WTC11 (cell line): Measurements from ENCODE around the gene PPP4R4. TPM values are rescaled to one million over a fixed set of nuclear protein-coding genes. Genes with fewer than 3 reads are reported as not detected.

Experiments used
- ATAC-seq: fragments of 200-7000 bp; cut with Tn5 transposase; 2 replicates; pipeline ENCODE4 v1.10.0; 2021; ENCODE audit warnings: mild to moderate bottlenecking, moderate library complexity
- CTCF ChIA-PET: fragments of 300-600 bp; sonication (Branson Sonifier 250); formaldehyde crosslinking; loops from one replicate; lab custom pipeline; 2021; ENCODE audit warnings: antibody characterized with exemption; lab: Charles Lee
- POLR2A ChIA-PET: fragments of 350-600 bp; sonication (Branson Sonifier 250); formaldehyde crosslinking; loops from one replicate; lab custom pipeline; 2021; ENCODE audit warnings: antibody characterized with exemption; lab: Charles Lee
- DNase-seq: peaks from one replicate; pipeline ENCODE4 v3.0.0; 2021; ENCODE audit warnings: low spot score
- H3K27ac Mint-ChIP-seq: 2 replicates; pipeline ENCODE4 v1.8.0; 2021; ENCODE audit warnings: mixed read lengths
- H3K27me3 Mint-ChIP-seq: 2 replicates; pipeline ENCODE4 v1.8.0; 2021; ENCODE audit warnings: low read depth, mild to moderate bottlenecking, moderate library complexity, mixed read lengths
- H3K36me3 Mint-ChIP-seq: 2 replicates; pipeline ENCODE4 v1.8.0; 2021; ENCODE audit warnings: mixed read lengths
- H3K4me1 Mint-ChIP-seq: 2 replicates; pipeline ENCODE4 v1.8.0; 2022; ENCODE audit warnings: mixed read lengths
- H3K4me3 Mint-ChIP-seq: 2 replicates; pipeline ENCODE4 v1.8.0; 2021; ENCODE audit warnings: mild to moderate bottlenecking, moderate library complexity, mixed read lengths
- H3K9me3 Mint-ChIP-seq: 2 replicates; pipeline ENCODE4 v1.8.0; 2021; ENCODE audit warnings: mixed read lengths
- CDX4 ChIP-seq: fragments of 250-450 bp; sonication (Bioruptor Pico); IDR thresholded peaks from 2 replicates; pipeline ENCODE4 v1.9.0; 2021; ENCODE audit warnings: moderate library complexity, mild to moderate bottlenecking, inconsistent platforms, borderline replicate concordance
- ERG ChIP-seq: fragments of 250-450 bp; sonication (Bioruptor Pico); IDR thresholded peaks from 2 replicates; pipeline ENCODE4 v1.8.0; 2021; ENCODE audit warnings: mild to moderate bottlenecking
- GTF2I ChIP-seq: fragments of 250-450 bp; sonication (Bioruptor Pico); conservative IDR thresholded peaks from 2 replicates; pipeline ENCODE4 v1.4.0; 2021; ENCODE audit warnings: mild to moderate bottlenecking
- HMGA2 ChIP-seq: fragments of 250-450 bp; sonication (Bioruptor Pico); IDR thresholded peaks from 2 replicates; pipeline ENCODE4 v1.4.0; 2021; ENCODE audit warnings: mild to moderate bottlenecking, moderate library complexity
- MLX ChIP-seq: sonication (generic); formaldehyde crosslinking; IDR thresholded peaks from 2 replicates; pipeline ENCODE4 v1.8.1; 2023; ENCODE audit warnings: mild to moderate bottlenecking, missing genetic modification reagents, moderate library complexity
- NFATC4 ChIP-seq: fragments of 250-450 bp; sonication (Bioruptor Pico); IDR thresholded peaks from 2 replicates; pipeline ENCODE4 v1.9.0; 2021; ENCODE audit warnings: mild to moderate bottlenecking
- PRDM15 ChIP-seq: sonication (generic); formaldehyde crosslinking; IDR thresholded peaks from 2 replicates; pipeline ENCODE4 v1.8.0; 2022; ENCODE audit warnings: missing genetic modification reagents
- SMAD3 ChIP-seq: sonication (generic); formaldehyde crosslinking; IDR thresholded peaks from 2 replicates; pipeline ENCODE4 v1.8.0; 2022; ENCODE audit warnings: missing genetic modification reagents, mild to moderate bottlenecking, borderline replicate concordance
- SOX15 ChIP-seq: fragments of 250-450 bp; sonication (Bioruptor Pico); IDR thresholded peaks from 2 replicates; pipeline ENCODE4 v1.9.0; 2021; ENCODE audit warnings: mild to moderate bottlenecking
- ZBTB21 ChIP-seq: sonication (generic); formaldehyde crosslinking; IDR thresholded peaks from 2 replicates; pipeline ENCODE4 v1.8.1; 2023; ENCODE audit warnings: mild to moderate bottlenecking, missing genetic modification reagents, borderline replicate concordance
- ZNF423 ChIP-seq: fragments of 250-450 bp; sonication (Bioruptor Pico); IDR thresholded peaks from 2 replicates; pipeline ENCODE4 v2.1.2; 2022; ENCODE audit warnings: mild to moderate bottlenecking, moderate library complexity
- ZNF512 ChIP-seq: sonication (generic); formaldehyde crosslinking; IDR thresholded peaks from 2 replicates; pipeline ENCODE4 v1.8.1; 2022; ENCODE audit warnings: missing genetic modification reagents, borderline replicate concordance
- ZSCAN18 ChIP-seq: fragments of 250-450 bp; sonication (Bioruptor Pico); IDR thresholded peaks from 2 replicates; pipeline ENCODE4 v2.1.2; 2022; ENCODE audit warnings: mild to moderate bottlenecking, moderate library complexity
- total RNA-seq: library from RNA; stranded (reverse); gene quantifications from 3 replicates; pipeline ENCODE4 v1.2.3, GENCODE V29; 2021

PPP4R4 gene
- total RNA-seq, 1 experiment from 2014 or later: 9.6 TPM

GRCh38 chr14:94291906-94292525, 117.9 kb downstream of the PPP4R4 start:
- no peaks in the 10 kb centered on the region for H3K36me3 Mint-ChIP-seq
- no peak overlapping the region for H3K27ac Mint-ChIP-seq
- CTCF ChIA-PET: no interaction called here

More at GRCh38 chr14:94291906-94292525, 117.9 kb downstream of the PPP4R4 start:
- POLR2A ChIA-PET: no interaction called here
- 0 out of 2 replicates have a peak, but pooled peaks cover 3% of the 10 kb centered on the region for H3K4me1 Mint-ChIP-seq
- H3K9me3 Mint-ChIP-seq: peaks cover 6% of the 10 kb centered on the region
- no peaks in the 10 kb centered on the region for H3K27me3 Mint-ChIP-seq
- DNase-seq: no peak
- H3K4me3 Mint-ChIP-seq: no peak overlapping the region
- no peak for TF ChIP-seq CDX4 (CRISPR knock-in tag)
- TF ChIP-seq ZNF423 (CRISPR knock-in tag): no peak
- no peak for TF ChIP-seq MLX (CRISPR knock-in tag)
- TF ChIP-seq NFATC4: no peak
- TF ChIP-seq HMGA2: no peak
- TF ChIP-seq ERG (CRISPR knock-in tag): no peak
- TF ChIP-seq PRDM15: no peak
- no peak for TF ChIP-seq ZNF512
- no peak for TF ChIP-seq ZBTB21 (CRISPR knock-in tag)
- TF ChIP-seq SOX15 (CRISPR knock-in tag): no peak
- no peak for TF ChIP-seq ZSCAN18 (CRISPR knock-in tag)
- no peak for TF ChIP-seq SMAD3 (CRISPR knock-in tag)
- no peak for TF ChIP-seq GTF2I (CRISPR knock-in tag)
- ATAC-seq: no peak
